Stimulated activated CD8-positive, alpha-beta memory T cell treated with anti-CD3 and anti-CD28 coated beads, Interleukin-4, amount 100 ng/mL, for 1 hour (primary cell): Measurements from ENCODE around the gene ADIPOQ.
"Not testable (repeated sequence)": the region's sequence is repeated elsewhere in the genome, so short reads cannot be mapped to it uniquely, and the experiment has no call there.

Source experiments
- DNase-seq, 2 donors: peaks; one replicate each; pipeline ENCODE4 v3.0.0-alpha.2; 2020; ENCODE audit warnings: low read depth in 2 of 2, low spot score in 1 of 2

The ADIPOQ gene

DNA sequence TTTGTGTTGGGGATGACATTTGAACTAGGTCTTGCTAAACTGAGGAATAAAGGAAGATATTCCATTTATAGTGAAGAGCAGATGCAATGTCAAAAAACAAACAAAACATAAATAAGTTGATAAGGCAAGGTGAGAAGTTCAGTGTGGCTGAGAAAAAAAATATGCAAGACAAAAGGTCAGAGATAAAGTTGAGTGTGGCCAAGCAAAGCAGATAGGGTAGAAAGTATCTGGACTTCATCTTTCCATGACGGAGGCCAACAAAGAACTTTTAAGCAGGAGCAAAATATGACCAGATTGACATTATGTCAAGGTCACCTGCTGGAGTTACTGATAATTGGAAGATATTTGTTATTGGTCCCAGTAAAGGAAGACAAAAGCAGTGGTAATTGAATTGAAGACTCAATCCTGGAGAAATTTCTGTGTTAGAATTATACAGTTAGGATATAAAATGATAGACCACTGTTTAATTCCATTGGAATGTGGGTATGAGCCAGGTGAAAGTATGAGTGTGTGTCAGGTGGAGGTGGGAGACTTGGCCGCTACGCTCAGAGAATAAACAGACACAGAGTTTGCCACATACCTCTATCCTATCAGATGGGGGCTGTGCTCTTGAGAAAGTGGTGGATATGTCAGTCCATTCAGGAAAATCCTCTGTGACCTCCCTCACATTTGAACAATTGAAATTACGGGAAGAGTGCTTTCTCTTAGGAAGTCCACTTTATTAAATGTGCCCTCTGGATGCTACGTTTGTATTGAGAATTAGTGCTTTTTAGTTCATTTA lies 28.1 kb downstream of the ADIPOQ start:
- no peak for DNase-seq

DNA sequence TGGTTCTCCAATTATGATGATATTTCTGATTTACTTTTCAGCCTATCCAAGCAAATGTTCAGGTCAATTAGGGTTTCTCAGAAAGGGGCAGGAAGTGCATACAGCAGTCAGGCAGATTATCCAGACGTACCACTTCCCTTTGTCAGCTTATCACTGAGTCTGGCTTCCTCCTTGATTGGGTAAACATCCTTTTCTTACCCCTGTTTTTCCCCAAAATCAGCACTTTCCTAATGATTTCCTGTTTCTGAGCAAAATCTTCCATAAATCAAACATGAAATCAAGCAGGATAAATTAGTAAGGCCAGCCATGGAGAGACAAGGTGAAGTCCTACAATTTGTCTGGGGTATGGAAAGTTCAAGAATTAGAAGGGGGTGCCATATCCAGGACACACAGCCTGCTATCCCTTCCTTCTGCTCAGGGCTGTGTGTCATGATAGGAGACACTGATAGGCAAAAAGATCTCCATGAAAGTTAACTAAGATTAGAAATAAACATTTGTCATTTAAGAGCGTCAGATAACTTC lies 29.0 kb downstream of the ADIPOQ start:
- DNase-seq, result no peak

DNA sequence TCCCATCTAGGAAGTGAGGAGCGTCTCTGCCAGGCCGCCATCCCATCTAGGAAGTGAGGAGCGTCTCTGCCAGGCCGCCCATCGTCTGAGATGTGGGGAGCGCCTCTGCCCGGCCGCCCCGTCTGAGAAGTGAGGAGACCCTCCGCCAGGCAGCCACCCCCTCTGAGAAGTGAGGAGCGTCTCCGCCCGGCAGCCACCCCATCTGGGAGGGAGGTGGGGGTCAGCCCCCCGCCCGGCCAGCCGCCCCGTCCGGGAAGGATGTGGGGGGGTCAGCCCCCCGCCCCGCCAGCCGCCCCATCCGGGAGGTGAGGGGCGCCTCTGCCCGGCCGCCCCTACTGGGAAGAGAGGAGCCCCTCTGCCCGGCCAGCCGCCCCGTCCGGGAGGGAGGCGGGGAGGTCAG lies 31.3 kb downstream of the ADIPOQ start:
- DNase-seq, result not testable (repeated sequence)

DNA sequence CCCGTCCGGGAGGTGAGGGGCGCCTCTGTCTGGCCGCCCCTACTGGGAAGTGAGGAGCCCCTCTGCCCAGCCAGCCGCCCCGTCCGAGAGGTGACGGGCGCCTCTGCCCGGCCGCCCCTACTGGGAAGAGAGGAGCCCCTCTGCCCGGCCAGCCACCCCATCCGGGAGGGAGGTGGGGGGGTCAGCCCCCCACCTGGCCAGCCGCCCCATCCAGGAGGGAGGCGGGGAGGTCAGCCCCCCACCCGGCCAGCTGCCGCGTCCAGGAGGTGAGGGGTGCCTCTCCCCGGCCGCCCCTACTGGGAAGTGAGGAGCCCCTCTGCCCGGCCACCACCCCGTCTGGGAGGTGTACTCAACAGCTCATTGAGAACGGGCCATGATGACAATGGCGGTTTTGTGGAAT lies 31.7 kb downstream of the ADIPOQ start:
- DNase-seq, result not testable (repeated sequence)

DNA sequence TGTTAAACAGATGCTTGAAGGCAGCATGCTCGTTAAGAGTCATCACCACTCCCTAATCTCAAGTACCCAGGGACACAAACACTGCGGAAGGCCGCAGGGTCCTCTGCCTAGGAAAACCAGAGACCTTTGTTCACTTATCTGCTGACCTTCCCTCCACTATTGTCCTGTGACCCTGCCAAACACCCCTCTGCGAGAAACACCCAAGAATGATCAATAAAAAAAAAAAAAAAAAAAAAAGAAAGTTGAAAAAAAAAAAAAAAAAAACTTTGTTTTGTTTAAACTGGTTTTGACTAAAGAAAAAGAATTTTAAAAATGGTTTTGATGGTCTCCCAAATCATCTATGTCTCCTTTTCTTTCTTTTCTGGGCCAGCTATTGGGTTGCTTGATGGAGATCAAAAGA lies 32.3 kb downstream of the ADIPOQ start:
- not testable (repeated sequence) for DNase-seq

DNA sequence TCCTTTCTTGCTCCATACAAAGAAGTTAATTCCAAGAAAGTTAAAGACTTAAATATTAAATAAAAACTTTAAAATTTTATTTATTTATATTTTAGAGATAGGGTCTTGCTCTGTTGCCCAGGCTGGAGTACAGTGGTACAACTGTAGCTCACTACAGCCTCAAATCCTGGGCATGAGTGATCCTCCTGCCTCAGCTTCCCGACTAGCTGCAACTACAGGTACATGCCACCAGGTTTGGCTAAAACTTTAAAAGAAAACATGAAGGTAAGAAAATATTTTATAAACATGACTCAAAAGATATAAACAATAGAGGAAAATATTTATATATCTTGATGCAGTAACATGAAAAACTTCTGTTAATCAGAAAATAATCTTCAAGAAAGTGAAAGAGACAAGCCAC lies 33.2 kb downstream of the ADIPOQ start:
- DNase-seq, result no peak

DNA sequence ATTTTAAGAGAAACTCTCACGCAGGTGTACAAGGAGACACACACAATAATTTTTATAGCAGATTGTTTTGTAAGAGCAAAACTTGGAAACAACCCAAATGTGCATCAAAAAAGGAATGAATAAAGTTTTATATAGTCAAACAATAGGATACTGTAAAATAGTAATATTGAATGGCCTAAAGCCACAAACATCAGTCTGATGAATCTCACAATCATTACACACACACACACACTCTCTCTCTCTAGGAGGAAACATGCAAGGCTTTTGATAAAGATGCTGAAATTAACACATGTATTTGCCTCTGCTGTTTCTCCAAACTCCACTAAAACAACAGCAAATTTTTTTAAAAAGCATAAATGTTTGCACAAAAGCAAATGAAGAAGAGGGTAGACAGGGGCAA lies 37.3 kb downstream of the ADIPOQ start:
- no peak for DNase-seq

DNA sequence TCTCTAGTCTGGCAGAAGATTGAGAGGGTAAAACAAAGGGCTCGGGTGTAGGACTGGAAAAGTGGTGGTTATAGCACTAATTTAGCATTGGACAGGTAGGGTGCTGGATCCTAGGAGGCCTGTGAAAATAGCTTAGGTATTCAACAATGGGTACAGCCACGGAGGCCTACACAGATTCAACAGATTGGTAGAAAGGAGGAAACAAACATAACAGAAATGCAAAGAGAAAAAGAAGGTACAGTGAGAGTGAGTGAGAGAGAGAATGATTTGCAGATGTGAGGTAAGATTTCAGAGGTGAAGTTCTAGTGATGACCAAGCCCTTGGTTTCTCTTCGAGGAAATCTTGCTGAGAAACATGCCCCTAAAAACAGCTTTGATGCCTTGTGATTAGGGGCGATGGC lies 37.9 kb downstream of the ADIPOQ start:
- no peak for DNase-seq

DNA sequence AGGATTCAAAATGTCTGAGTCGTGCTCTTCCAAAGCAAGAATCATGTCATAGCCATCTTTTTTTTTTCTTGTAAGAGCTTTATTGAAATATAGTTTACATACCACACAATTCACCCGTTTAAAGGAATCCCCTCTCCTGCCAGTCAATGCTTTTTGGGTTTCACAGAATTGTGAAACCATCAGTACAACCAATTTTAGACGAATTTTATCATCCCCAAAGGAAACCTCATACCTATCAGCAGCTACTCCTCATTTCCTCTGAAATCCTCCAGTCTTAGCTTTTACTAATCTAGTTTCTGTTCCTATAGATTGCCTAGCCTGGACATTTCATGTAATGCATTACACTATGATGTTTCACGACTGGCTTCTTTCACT lies 39.6 kb downstream of the ADIPOQ start:
- DNase-seq, result no peak

DNA sequence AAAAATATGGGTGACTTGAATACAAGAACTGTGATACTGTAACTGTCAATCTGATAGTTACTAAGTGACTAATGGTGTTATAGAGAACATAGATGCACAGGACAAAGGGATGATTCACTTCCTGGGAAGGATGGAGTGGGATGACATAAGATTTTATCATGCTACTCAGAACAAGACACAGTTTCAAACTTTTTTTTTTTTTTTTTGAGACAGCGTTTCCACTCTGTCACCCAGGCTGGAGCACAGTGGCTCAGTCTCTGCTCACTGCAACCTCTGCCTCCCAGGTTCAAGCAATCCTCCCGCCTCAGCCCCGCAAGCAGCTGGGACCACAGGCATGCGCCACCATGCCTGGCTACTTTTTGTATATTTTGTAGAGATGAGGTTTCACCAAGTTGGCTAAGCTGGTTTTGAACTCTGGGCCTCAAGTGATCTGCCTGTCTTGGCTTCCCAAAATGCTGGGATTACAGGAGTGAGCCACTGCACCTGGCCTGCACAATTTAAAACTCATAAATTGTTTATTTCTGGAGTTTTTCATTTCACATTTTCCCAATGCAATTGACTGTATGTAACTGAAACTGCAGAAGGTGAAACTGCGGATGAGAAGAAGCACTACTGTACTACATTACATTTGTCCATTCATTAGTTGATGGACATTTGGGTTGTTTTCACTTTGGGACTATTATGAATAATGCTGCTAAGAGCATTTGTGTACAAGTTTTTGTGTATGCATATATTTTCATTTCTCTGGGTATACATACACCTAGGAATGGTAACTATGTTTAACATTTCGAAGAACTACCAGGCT lies 40.6 kb downstream of the ADIPOQ start:
- no peak for DNase-seq

DNA sequence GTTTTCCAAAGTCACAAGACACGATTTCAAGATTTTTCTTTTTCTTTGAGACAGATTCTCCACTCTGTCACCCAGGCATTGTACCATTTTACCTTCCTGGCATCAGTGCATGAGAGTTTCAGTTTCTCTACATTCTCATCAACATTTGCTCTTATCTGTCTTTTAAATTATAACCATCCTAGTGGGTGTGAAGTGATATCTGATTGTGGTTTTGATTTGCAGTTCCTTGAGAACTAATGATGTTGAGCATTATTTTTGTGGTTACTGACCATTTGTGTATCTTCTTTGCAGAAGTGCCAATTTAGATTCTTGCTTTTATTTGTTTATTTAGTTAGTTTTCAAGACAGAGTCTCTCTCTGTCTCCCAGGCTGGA lies 41.2 kb downstream of the ADIPOQ start:
- DNase-seq, result no peak

DNA sequence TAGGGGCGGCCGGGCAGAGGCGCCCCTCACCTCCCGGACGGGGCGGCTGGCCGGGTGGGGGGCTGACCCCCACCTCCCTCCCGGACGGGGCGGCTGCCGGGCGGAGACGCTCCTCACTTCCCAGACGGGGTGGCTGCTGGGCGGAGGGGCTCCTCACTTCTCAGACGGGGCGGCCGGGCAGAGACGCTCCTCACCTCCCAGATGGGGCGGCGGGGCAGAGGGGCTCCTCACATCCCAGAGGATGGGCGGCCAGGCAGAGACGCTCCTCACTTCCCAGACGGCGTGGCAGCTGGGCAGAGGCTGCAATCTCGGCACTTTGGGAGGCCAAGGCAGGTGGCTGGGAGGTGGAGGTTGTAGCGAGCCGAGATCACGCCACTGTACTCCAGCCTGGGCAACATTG lies 42.4 kb downstream of the ADIPOQ start:
- DNase-seq, result not testable (repeated sequence)

DNA sequence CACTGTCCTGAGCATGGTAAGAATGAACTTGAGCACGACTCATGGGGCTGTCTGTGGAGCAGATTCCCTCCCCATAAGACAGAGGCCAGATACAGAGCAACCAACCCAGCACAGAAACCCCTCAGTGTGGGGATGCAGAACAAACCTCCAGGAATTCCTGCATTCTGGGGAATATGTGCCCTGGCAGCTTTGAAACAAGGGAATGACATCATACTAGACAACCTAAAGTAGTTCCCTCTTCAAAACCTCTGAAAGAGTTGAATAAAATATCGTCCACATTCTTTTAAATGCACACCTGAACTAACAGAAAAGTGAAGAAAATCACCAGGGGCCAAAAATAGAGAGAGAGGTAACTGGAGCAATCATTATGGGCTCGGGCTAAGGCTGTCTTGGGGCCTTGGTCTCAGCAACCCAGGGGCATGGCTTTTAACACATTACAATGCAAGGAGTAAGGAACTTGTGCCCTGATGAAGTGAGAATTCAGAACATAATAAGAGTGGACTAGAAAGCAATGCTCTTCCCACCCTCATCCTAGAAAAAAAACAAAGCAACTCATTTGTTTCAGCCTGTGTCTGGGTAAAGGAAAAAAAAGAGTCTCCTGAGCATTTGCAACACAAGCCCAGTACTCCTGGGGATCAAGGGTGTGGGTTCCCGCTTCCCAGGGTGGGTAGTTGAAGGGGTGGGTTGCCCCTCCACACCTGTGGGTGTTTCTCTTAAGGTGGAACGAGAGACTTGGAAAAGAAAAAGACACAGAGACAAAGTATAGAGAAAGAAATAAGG lies 43.9 kb downstream of the ADIPOQ start:
- no peak for DNase-seq

DNA sequence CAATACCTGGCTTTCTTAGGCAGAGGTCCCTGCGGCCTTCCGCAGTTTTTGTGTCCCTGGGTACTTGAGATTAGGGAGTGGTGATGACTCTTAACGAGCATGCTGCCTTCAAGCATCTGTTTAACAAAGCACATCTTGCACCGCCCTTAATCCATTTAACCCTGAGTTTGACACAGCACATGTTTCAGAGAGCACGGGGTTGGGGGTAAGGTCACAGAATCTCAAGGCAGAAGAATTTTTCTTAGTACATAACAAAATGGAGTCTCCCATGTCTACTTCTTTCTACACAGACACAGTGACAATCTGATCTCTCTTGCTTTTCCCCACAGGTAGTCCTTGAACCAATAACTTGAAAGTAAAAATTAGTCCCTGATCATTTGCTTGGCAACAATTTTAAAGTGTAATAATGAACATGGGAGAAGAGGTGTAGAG lies 45.0 kb downstream of the ADIPOQ start:
- not testable (repeated sequence) for DNase-seq

DNA sequence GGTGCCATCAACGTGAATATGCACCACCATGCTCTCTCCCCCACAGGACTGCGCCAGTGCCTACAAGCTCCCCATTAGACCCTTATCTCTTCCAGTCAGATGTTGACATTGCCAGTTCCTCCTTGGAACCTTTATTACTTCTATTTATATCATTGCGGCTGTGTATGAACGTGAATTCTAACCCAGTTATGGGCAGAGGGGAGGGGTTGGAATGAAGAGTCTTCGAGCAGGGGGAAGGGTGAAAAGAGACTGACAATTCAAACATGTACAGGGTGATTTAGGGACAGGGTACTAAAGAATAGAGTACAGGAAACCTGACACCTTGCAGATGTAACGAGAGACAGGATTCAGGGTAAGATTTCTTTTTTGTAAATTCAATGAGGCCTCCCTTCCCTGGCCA lies 46.1 kb downstream of the ADIPOQ start:
- no peak for DNase-seq

DNA sequence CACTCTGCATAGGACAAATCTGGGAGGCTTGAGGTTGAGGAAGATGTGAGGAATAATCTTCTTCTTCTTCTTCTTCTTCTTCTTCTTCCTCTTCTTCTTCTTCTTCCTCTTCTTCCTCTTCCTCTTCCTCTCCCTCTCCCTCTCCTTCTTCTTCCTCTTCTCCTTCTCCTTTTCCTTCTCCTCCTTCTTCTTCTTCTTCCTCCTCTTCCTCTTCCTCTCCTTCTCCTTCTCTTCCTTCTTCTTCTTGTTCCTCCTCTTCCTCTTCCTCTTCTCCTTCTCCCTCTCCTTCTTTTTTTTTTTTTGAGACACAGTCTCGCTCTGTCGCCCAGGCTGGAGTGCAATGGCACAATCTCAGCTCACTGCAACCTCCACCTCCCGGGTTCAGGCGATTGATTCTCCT lies 47.2 kb downstream of the ADIPOQ start:
- not testable (repeated sequence) for DNase-seq

DNA sequence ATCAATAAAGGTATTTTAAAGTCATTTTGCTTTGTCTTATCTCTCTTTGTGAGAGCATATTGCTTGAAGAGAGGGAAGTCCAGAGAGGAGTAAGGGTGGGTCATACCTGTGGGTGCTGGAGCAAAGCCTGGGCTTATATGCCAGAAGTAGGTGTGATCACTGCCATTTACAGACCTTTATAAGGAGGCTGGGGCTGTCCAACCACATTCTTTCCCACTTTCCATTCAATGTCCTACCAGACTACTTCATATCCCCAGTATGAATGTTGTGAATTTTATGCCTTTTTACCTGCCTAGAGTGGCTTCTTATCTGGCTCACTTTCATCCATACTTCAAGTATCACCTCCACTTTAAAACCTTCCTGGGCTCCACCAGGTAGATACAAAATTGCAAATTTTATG lies 48.4 kb downstream of the ADIPOQ start:
- DNase-seq, result no peak

DNA sequence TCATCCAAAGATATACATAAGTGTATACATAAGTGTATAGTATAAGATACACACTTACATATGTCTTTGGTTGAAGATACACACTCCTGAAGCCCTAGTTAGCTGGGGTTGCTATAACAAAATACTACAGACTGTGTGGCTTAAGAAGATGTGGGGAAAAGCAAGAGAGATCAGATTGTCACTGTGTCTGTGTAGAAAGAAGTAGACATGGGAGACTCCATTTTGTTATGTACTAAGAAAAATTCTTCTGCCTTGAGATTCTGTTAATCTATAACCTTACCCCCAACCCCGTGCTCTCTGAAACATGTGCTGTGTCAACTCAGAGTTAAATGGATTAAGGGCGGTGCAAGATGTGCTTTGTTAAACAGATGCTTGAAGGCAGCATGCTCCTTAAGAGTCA lies 50.6 kb downstream of the ADIPOQ start:
- not testable (repeated sequence) for DNase-seq

DNA sequence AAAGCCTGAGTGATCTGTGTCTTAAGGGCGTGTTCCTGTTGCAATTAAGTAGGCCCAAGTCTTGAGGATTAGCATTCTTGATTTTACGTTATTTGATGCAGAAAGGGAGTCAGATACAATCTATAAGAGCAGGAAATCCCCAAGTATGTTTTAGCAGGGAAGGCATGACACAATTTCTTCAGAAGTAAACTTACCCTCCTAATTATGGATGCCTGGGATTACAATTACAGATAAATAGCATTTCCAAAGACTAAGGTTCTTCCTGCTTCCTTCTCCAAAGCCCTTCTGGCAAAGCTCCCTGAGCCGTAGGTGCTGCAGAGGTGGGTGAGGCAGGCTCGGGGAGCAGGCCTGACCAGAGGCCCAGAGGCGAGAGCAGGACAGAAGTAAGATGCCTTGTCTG lies 52.9 kb downstream of the ADIPOQ start:
- DNase-seq, result no peak

DNA sequence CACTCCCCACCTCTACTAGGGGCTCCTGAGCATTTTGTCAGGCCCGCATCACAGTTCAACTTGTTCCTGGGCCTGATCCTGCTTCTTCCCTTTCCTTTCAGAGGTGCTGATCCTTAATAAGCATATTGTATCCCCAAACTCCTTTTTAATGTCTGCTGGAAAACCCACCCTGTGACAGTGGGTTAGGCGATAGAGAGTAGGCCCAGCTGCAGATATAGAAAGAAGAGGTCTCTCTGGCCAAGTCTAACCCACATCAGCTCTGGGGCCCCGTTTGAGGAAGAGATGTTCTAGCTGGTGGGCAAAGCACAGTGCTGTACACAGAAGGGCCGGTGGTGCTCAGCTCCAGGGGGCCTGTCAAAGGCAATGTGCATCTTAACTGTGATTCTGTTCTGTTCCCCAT lies 53.5 kb downstream of the ADIPOQ start:
- no peak for DNase-seq

DNA sequence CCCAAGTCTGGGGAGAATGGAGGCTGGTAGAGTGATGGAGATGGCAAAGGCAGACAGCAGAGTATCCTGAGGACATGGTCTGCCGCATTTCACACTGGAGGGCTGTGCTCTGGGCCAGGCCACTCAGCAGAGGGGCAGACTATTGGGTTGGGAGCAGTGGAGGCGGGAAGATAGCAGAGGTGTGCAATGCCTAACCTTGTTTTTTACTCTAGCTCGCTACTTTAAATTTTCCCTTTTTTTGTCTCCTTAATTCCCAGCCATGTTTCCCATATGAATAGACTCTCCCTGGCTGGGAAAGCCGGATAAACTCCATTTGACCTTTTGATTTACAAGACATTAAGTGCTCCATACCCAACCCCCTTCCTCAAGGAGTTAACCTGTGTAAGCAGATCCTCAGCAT lies 54.4 kb downstream of the ADIPOQ start:
- DNase-seq, result no peak
